ENCODE data around the gene RDX.

RDX gene

GRCh38 chr11:110242746-110243145 lies 53.7 kb downstream of the RDX start:
- no peak overlapping the region for H2AFZ ChIP-seq (ENCODE audit: low read length)
- H3K4me3 ChIP-seq (ENCODE audit: low read length, poor library complexity, severe bottlenecking) = no peak overlapping the region
- TF ChIP-seq CTCF (conservative IDR thresholded peaks at IDR 0.05; ENCODE audit: low read length) (no peak), EZH2phosphoT487 (IDR thresholded peaks at IDR 0.05; ENCODE audit: borderline replicate concordance) (no peak)
- no peaks in the 10 kb centered on the region for H4K20me1 ChIP-seq (ENCODE audit: insufficient read depth, low read length, poor library complexity, severe bottlenecking)
- peaks cover 42% of the 10 kb centered on the region; the same call in 1 of the 2 replicates for H3K36me3 ChIP-seq (ENCODE audit: insufficient read depth, low read length)
- H3K27me3 ChIP-seq (ENCODE audit: insufficient read depth, low read length, poor library complexity, severe bottlenecking) = no peaks in the 10 kb centered on the region
- no peaks in the 10 kb centered on the region for H3F3A ChIP-seq (ENCODE audit: low read depth)
- H3K79me2 ChIP-seq (ENCODE audit: insufficient read depth, low read length) = peaks cover 3% of the 10 kb centered on the region; the same call in 1 of the 2 replicates
- H3K4me2 ChIP-seq (ENCODE audit: low read depth, low read length, poor library complexity, severe bottlenecking) = peak overlapping the region; percentile 41
- peaks cover 15% of the 10 kb centered on the region for H3K4me1 ChIP-seq (ENCODE audit: insufficient read depth, low read length, poor library complexity, severe bottlenecking)
- H3K9me3 ChIP-seq (ENCODE audit: insufficient read depth, low read depth, low read length) = no peaks in the 10 kb centered on the region
- H3K9ac ChIP-seq (ENCODE audit: low read depth, low read length, poor library complexity, severe bottlenecking) = no peak overlapping the region
- H3K9me2 ChIP-seq (replicated peaks; ENCODE audit: low read depth, low read length) = no peaks in the 10 kb centered on the region

GRCh38 chr11:110242188-110242587 lies 54.2 kb downstream of the RDX start:
- no peaks in the 10 kb centered on the region for H3F3A ChIP-seq (ENCODE audit: low read depth)
- TF ChIP-seq EZH2phosphoT487 (IDR thresholded peaks at IDR 0.05; ENCODE audit: borderline replicate concordance) (no peak), CTCF (conservative IDR thresholded peaks at IDR 0.05; ENCODE audit: low read length) (no peak)

GRCh38 chr11:110235966-110236365 lies 60.4 kb downstream of the RDX start:
- no peaks in the 10 kb centered on the region for H4K20me1 ChIP-seq (ENCODE audit: insufficient read depth, low read length, poor library complexity, severe bottlenecking)
- no peak overlapping the region for H3K4me2 ChIP-seq (ENCODE audit: low read depth, low read length, poor library complexity, severe bottlenecking)
- H2AFZ ChIP-seq (ENCODE audit: low read length) = no peak overlapping the region
- no peaks in the 10 kb centered on the region for H3K27me3 ChIP-seq (ENCODE audit: insufficient read depth, low read length, poor library complexity, severe bottlenecking)
- peaks cover 3% of the 10 kb centered on the region; the same call in 1 of the 2 replicates for H3K79me2 ChIP-seq (ENCODE audit: insufficient read depth, low read length)
- H3F3A ChIP-seq (ENCODE audit: low read depth) = no peaks in the 10 kb centered on the region
- H3K36me3 ChIP-seq (ENCODE audit: insufficient read depth, low read length) = peaks cover 75% of the 10 kb centered on the region
- H3K9me3 ChIP-seq (ENCODE audit: insufficient read depth, low read depth, low read length) = no peaks in the 10 kb centered on the region
- no peaks in the 10 kb centered on the region for H3K4me1 ChIP-seq (ENCODE audit: insufficient read depth, low read length, poor library complexity, severe bottlenecking)
- no peaks in the 10 kb centered on the region for H3K9me2 ChIP-seq (replicated peaks; ENCODE audit: low read depth, low read length)
- H3K4me3 ChIP-seq (ENCODE audit: low read length, poor library complexity, severe bottlenecking) = no peak overlapping the region
- H3K9ac ChIP-seq (ENCODE audit: low read depth, low read length, poor library complexity, severe bottlenecking) = no peak overlapping the region
- no peak for TF ChIP-seq CTCF (conservative IDR thresholded peaks at IDR 0.05; ENCODE audit: low read length)
- TF ChIP-seq EZH2phosphoT487 (IDR thresholded peaks at IDR 0.05; ENCODE audit: borderline replicate concordance) = no peak

More at GRCh38 chr11:110242188-110242587, 54.2 kb downstream of the RDX start:
- Histone ChIP-seq H3K9ac (ENCODE audit: low read depth, low read length, poor library complexity, severe bottlenecking) (no peak overlapping the region), H3K9me2 (replicated peaks; ENCODE audit: low read depth, low read length) (no peaks in the 10 kb centered on the region), H3K9me3 (ENCODE audit: insufficient read depth, low read depth, low read length) (no peaks in the 10 kb centered on the region), H4K20me1 (ENCODE audit: insufficient read depth, low read length, poor library complexity, severe bottlenecking) (no peaks in the 10 kb centered on the region), H3K79me2 (ENCODE audit: insufficient read depth, low read length) (peaks cover 3% of the 10 kb centered on the region; the same call in 1 of the 2 replicates), H3K27me3 (ENCODE audit: insufficient read depth, low read length, poor library complexity, severe bottlenecking) (no peaks in the 10 kb centered on the region), H3K4me2 (ENCODE audit: low read depth, low read length, poor library complexity, severe bottlenecking) (peak overlapping the region; percentile 41), H3K4me3 (ENCODE audit: low read length, poor library complexity, severe bottlenecking) (no peak overlapping the region), H3K36me3 (ENCODE audit: insufficient read depth, low read length) (peaks cover 43% of the 10 kb centered on the region; the same call in 1 of the 2 replicates), H2AFZ (ENCODE audit: low read length) (no peak overlapping the region), H3K4me1 (ENCODE audit: insufficient read depth, low read length, poor library complexity, severe bottlenecking) (peaks cover 15% of the 10 kb centered on the region)
